WTC11 (cell line): Measurements from ENCODE around the gene HOXA9. TPM values are rescaled to one million over a fixed set of nuclear protein-coding genes. Genes with fewer than 3 reads are reported as not detected.

Source experiments
- ATAC-seq: fragments of 200-7000 bp; cut with Tn5 transposase; 2 replicates; pipeline ENCODE4 v1.10.0; 2021; ENCODE audit warnings: mild to moderate bottlenecking, moderate library complexity
- CTCF ChIA-PET: fragments of 300-600 bp; sonication (Branson Sonifier 250); formaldehyde crosslinking; loops from one replicate; lab custom pipeline; 2021; ENCODE audit warnings: antibody characterized with exemption; lab: Charles Lee
- POLR2A ChIA-PET: fragments of 350-600 bp; sonication (Branson Sonifier 250); formaldehyde crosslinking; loops from one replicate; lab custom pipeline; 2021; ENCODE audit warnings: antibody characterized with exemption; lab: Charles Lee
- DNase-seq: peaks from one replicate; pipeline ENCODE4 v3.0.0; 2021; ENCODE audit warnings: low spot score
- H3K27ac Mint-ChIP-seq: 2 replicates; pipeline ENCODE4 v1.8.0; 2021; ENCODE audit warnings: mixed read lengths
- H3K27me3 Mint-ChIP-seq: 2 replicates; pipeline ENCODE4 v1.8.0; 2021; ENCODE audit warnings: low read depth, mild to moderate bottlenecking, moderate library complexity, mixed read lengths
- H3K36me3 Mint-ChIP-seq: 2 replicates; pipeline ENCODE4 v1.8.0; 2021; ENCODE audit warnings: mixed read lengths
- H3K4me1 Mint-ChIP-seq: 2 replicates; pipeline ENCODE4 v1.8.0; 2022; ENCODE audit warnings: mixed read lengths
- H3K4me3 Mint-ChIP-seq: 2 replicates; pipeline ENCODE4 v1.8.0; 2021; ENCODE audit warnings: mild to moderate bottlenecking, moderate library complexity, mixed read lengths
- H3K9me3 Mint-ChIP-seq: 2 replicates; pipeline ENCODE4 v1.8.0; 2021; ENCODE audit warnings: mixed read lengths
- CREM ChIP-seq: sonication (generic); formaldehyde crosslinking; IDR thresholded peaks from 2 replicates; pipeline ENCODE4 v1.8.1; 2022; ENCODE audit warnings: mild to moderate bottlenecking, missing genetic modification reagents, moderate library complexity
- ELF4 ChIP-seq: sonication (generic); formaldehyde crosslinking; IDR thresholded peaks from 2 replicates; pipeline ENCODE4 v1.8.1; 2022; ENCODE audit warnings: low read depth, mild to moderate bottlenecking, moderate library complexity, missing genetic modification reagents
- ESRRA ChIP-seq: sonication (generic); formaldehyde crosslinking; IDR thresholded peaks from 2 replicates; pipeline ENCODE4 v1.8.1; 2022; ENCODE audit warnings: mild to moderate bottlenecking, missing genetic modification reagents, borderline replicate concordance
- FOXP1 ChIP-seq: sonication (generic); formaldehyde crosslinking; IDR thresholded peaks from 2 replicates; pipeline ENCODE4 v1.8.0; 2022; ENCODE audit warnings: missing genetic modification reagents, mild to moderate bottlenecking, moderate library complexity, borderline replicate concordance
- GABPB1 ChIP-seq: sonication (generic); formaldehyde crosslinking; IDR thresholded peaks from 2 replicates; pipeline ENCODE4 v1.8.1; 2023; ENCODE audit warnings: mild to moderate bottlenecking, missing genetic modification reagents
- GRHL2 ChIP-seq: fragments of 250-450 bp; sonication (Bioruptor Pico); IDR thresholded peaks from 2 replicates; pipeline ENCODE4 v1.8.0; 2022; ENCODE audit warnings: mild to moderate bottlenecking, moderate library complexity; ENCODE audit not compliant: insufficient replicate concordance, severe bottlenecking
- GTF2I ChIP-seq: fragments of 250-450 bp; sonication (Bioruptor Pico); conservative IDR thresholded peaks from 2 replicates; pipeline ENCODE4 v1.4.0; 2021; ENCODE audit warnings: mild to moderate bottlenecking
- NFATC4 ChIP-seq: fragments of 250-450 bp; sonication (Bioruptor Pico); IDR thresholded peaks from 2 replicates; pipeline ENCODE4 v1.9.0; 2021; ENCODE audit warnings: mild to moderate bottlenecking
- NR3C1 ChIP-seq: sonication (generic); formaldehyde crosslinking; conservative IDR thresholded peaks from 2 replicates; pipeline ENCODE4 v1.8.1; 2023; ENCODE audit warnings: low read depth, mild to moderate bottlenecking, missing genetic modification reagents
- ZNF416 ChIP-seq: fragments of 250-450 bp; sonication (Bioruptor Pico); IDR thresholded peaks from 2 replicates; pipeline ENCODE4 v1.9.0; 2021; ENCODE audit warnings: mild to moderate bottlenecking, inconsistent platforms
- total RNA-seq: library from RNA; stranded (reverse); gene quantifications from 3 replicates; pipeline ENCODE4 v1.2.3, GENCODE V29; 2021
- TF ChIP-seq, protein P1 (sequence below): fragments of 200-600 bp; IDR thresholded peaks from 2 replicates; pipeline ENCODE4 v1.8.0; 2022; ENCODE audit warnings: antibody characterized with exemption
- TF ChIP-seq, protein P2 (sequence below): sonication (generic); formaldehyde crosslinking; IDR thresholded peaks from 2 replicates; pipeline ENCODE4 v1.8.0; 2022; ENCODE audit warnings: mild to moderate bottlenecking, missing genetic modification reagents
- TF ChIP-seq, protein P3 (sequence below): sonication (generic); formaldehyde crosslinking; IDR thresholded peaks from 2 replicates; pipeline ENCODE4 v1.8.1; 2023; ENCODE audit warnings: mild to moderate bottlenecking, missing genetic modification reagents
- TF ChIP-seq, protein P4 (sequence below): sonication (generic); formaldehyde crosslinking; IDR thresholded peaks from 2 replicates; pipeline ENCODE4 v1.8.0; 2023; ENCODE audit warnings: mild to moderate bottlenecking, missing genetic modification reagents
- TF ChIP-seq, protein P5 (sequence below): fragments of 250-450 bp; sonication (Bioruptor Pico); conservative IDR thresholded peaks from 2 replicates; pipeline ENCODE4 v1.9.0; 2021; ENCODE audit warnings: mild to moderate bottlenecking

The HOXA9 gene
- total RNA-seq, 1 experiment from 2014 or later, result not detected

DNA sequence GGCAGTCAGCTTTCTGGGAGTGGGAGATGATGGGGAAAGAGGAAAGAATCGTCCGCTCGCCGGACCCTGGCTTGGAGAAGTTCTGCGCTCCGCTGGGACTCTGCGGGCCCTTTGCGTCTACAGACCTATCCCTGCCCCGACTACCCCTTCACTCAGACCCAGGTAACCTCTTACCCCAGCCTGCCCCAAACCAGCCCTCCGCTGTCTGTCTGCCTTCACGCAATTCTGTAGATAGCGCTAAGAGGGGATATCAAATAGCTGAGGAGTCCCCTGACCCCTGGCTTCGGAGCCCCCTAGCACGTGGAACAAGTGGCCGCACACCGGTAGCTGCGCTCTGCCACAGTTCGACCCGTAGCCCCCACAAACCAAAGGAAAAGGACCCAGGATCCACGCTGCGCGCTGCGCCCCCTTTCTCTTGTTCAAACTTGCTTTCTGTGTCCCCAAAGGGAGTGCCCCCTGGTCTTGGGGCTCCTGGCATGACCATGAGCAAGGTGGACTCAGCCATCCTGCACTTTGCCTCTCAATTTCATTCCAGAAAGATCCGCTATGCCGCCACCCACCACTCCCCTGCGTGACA lies 41.8 kb downstream of the HOXA9 start:
- TF ChIP-seq ESRRA (CRISPR knock-in tag), result no peak
- no peak for TF ChIP-seq ELF4 (CRISPR knock-in tag)
- TF ChIP-seq CREM (CRISPR knock-in tag), result no peak
- no peak for TF ChIP-seq FOXP1 (CRISPR knock-in tag)
- TF ChIP-seq NR3C1 (CRISPR knock-in tag), result no peak
- TF ChIP-seq, protein P1, sequence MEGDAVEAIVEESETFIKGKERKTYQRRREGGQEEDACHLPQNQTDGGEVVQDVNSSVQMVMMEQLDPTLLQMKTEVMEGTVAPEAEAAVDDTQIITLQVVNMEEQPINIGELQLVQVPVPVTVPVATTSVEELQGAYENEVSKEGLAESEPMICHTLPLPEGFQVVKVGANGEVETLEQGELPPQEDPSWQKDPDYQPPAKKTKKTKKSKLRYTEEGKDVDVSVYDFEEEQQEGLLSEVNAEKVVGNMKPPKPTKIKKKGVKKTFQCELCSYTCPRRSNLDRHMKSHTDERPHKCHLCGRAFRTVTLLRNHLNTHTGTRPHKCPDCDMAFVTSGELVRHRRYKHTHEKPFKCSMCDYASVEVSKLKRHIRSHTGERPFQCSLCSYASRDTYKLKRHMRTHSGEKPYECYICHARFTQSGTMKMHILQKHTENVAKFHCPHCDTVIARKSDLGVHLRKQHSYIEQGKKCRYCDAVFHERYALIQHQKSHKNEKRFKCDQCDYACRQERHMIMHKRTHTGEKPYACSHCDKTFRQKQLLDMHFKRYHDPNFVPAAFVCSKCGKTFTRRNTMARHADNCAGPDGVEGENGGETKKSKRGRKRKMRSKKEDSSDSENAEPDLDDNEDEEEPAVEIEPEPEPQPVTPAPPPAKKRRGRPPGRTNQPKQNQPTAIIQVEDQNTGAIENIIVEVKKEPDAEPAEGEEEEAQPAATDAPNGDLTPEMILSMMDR, result no peak
- ChIA-PET CTCF (interaction anchor here (0.9 to 1.9 kb wide), 4 partner anchors 27 to 56 kb away, joined by 4 to 6 read pairs (median 4); partner anchors contain the start of gene HOXA3), POLR2A (no interaction called here)
- Mint-ChIP-seq H3K27me3 (peaks cover 100% of the 10 kb centered on the region), H3K4me1 (peaks cover 9% of the 10 kb centered on the region), H3K4me3 (no peak overlapping the region), H3K36me3 (no peaks in the 10 kb centered on the region), H3K27ac (no peak overlapping the region), H3K9me3 (no peaks in the 10 kb centered on the region)
- ATAC-seq (peak; percentile 25), DNase-seq (no peak)

DNA sequence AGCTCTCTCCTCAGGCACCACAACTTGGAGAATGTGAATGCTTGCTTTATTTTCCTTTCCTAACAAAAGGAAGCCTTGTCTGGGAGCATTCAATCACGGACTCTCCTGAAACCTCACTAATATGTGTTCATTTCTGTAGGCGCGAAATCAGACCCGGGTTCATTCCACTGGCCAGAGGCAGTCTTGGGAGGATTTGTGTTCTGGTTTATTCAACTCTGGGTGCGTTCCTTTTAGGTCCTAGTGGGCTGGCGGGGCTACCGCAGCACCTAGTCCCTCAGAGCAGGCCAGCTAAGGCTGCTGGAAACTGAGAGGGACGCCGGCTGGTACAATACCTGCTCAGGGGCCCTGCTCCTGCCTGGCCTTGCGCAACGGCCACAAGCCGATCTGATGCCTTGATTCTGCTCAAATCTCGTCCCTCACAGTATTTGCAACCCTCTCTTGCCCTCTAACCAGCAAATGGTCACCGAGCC lies 42.3 kb downstream of the HOXA9 start:
- H3K4me3 Mint-ChIP-seq, result no peak overlapping the region
- peaks cover 100% of the 10 kb centered on the region for H3K27me3 Mint-ChIP-seq
- peaks cover 11% of the 10 kb centered on the region for H3K4me1 Mint-ChIP-seq
- ATAC-seq, result peak; percentile 64
- CTCF ChIA-PET, result interaction anchor here (0.9 to 1.9 kb wide), 4 partner anchors 28 to 57 kb away, joined by 4 to 6 read pairs (median 4); partner anchors contain the start of gene HOXA3
- H3K27ac Mint-ChIP-seq, result no peak overlapping the region
- DNase-seq, result no peak
- H3K36me3 Mint-ChIP-seq, result no peaks in the 10 kb centered on the region
- peak; percentile 26; the same call in 1 of the 2 replicates for TF ChIP-seq GABPB1 (CRISPR knock-in tag)
- no peak for TF ChIP-seq GRHL2 (CRISPR knock-in tag)
- H3K9me3 Mint-ChIP-seq, result no peaks in the 10 kb centered on the region
- POLR2A ChIA-PET, result no interaction called here

DNA sequence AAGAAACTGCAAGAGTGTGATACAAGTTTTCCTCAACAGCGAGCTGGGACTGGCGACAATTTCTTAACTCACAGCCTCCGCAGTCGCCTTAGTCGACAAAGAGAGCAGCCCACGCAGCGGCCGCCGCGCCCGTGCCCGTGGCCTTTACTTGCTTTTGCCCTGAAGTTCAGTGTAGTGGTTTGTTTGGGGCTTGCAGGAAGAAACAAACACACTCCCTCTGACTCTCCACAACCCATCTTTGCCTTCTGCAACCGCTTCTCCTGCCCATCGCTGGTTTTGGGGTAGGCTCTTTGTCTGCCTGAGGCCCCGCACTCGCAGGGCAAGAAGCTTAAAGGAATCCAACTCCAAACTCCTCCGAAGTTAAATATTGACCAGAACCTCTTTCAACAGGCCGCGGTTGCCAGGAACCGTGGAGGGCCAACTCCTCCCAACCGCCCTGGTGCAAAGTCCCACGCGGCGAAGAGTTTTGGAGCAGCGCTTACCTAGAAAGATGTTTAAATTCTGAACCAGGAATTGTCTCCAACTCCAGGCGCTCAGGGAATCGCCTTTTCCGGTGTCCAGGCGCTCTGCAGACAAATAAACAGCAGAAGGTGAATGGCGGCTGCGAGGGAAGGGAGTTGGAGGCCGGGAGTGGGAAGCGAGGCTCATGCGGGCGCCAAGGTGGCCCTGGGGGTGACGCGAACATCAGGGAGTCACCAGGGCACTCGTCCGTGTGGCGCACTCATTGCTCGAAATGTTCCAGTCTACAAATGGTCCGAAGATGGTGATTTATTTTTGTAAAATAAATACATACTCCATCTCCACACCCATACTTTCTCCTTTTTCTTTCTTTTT lies 43.0 kb downstream of the HOXA9 start:
- Mint-ChIP-seq H3K27ac (no peak overlapping the region), H3K9me3 (no peaks in the 10 kb centered on the region), H3K4me1 (peaks cover 14% of the 10 kb centered on the region), H3K27me3 (peaks cover 100% of the 10 kb centered on the region), H3K36me3 (no peaks in the 10 kb centered on the region), H3K4me3 (no peak overlapping the region)
- no peak for DNase-seq
- POLR2A ChIA-PET, result no interaction called here
- CTCF ChIA-PET, result interaction anchor here (1.9 kb wide), 2 partner anchors 28 to 57 kb away, joined by 5 to 6 read pairs; no protein-coding TSS in a partner anchor
- ATAC-seq, result no peak
- TF ChIP-seq, protein P2, sequence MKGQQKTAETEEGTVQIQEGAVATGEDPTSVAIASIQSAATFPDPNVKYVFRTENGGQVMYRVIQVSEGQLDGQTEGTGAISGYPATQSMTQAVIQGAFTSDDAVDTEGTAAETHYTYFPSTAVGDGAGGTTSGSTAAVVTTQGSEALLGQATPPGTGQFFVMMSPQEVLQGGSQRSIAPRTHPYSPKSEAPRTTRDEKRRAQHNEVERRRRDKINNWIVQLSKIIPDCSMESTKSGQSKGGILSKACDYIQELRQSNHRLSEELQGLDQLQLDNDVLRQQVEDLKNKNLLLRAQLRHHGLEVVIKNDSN (CRISPR knock-in tag), result no peak
- TF ChIP-seq NFATC4, result no peak
- TF ChIP-seq GTF2I, result no peak
- TF ChIP-seq, protein P3, sequence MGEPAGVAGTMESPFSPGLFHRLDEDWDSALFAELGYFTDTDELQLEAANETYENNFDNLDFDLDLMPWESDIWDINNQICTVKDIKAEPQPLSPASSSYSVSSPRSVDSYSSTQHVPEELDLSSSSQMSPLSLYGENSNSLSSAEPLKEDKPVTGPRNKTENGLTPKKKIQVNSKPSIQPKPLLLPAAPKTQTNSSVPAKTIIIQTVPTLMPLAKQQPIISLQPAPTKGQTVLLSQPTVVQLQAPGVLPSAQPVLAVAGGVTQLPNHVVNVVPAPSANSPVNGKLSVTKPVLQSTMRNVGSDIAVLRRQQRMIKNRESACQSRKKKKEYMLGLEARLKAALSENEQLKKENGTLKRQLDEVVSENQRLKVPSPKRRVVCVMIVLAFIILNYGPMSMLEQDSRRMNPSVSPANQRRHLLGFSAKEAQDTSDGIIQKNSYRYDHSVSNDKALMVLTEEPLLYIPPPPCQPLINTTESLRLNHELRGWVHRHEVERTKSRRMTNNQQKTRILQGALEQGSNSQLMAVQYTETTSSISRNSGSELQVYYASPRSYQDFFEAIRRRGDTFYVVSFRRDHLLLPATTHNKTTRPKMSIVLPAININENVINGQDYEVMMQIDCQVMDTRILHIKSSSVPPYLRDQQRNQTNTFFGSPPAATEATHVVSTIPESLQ (CRISPR knock-in tag), result no peak
- TF ChIP-seq, protein P4, sequence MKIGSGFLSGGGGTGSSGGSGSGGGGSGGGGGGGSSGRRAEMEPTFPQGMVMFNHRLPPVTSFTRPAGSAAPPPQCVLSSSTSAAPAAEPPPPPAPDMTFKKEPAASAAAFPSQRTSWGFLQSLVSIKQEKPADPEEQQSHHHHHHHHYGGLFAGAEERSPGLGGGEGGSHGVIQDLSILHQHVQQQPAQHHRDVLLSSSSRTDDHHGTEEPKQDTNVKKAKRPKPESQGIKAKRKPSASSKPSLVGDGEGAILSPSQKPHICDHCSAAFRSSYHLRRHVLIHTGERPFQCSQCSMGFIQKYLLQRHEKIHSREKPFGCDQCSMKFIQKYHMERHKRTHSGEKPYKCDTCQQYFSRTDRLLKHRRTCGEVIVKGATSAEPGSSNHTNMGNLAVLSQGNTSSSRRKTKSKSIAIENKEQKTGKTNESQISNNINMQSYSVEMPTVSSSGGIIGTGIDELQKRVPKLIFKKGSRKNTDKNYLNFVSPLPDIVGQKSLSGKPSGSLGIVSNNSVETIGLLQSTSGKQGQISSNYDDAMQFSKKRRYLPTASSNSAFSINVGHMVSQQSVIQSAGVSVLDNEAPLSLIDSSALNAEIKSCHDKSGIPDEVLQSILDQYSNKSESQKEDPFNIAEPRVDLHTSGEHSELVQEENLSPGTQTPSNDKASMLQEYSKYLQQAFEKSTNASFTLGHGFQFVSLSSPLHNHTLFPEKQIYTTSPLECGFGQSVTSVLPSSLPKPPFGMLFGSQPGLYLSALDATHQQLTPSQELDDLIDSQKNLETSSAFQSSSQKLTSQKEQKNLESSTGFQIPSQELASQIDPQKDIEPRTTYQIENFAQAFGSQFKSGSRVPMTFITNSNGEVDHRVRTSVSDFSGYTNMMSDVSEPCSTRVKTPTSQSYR (CRISPR knock-in tag), result no peak
- TF ChIP-seq, protein P5, sequence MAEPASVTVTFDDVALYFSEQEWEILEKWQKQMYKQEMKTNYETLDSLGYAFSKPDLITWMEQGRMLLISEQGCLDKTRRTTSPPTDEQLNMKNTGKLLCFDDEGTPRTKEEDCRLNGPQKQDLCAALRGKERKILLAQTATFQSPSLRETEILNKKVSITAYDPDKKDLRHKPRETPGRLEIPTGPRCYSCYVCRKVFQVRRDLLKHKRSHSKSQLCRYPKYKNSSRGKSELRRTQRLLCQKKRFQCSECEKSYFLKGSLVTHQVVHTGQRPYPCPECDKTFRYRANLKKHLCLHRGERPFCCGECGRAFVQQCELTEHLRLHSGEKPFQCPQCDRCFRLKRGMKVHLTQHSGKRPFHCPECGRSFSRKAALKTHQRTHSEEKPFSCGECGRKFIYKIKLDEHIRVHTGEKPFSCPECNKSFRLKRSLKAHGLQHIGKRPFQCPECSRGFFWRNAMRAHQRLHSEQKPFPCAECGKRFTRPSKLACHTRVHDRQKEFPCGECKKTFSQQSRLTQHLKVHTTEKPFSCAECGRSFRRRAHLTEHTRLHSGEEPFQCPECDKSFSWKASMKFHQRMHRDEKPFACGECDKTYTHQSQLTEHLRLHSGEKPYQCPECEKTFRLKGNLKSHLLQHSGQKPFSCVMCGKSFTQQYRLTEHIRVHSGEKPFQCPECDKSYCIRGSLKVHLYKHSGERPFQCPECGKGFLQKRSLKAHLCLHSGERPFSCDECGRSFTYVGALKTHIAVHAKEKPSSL (CRISPR knock-in tag), result no peak
- no peak for TF ChIP-seq GRHL2 (CRISPR knock-in tag)
- no peak for TF ChIP-seq ZNF416
